Smooth muscle cell (in vitro differentiated cells): ENCODE measurements around the gene C1orf21. TPM values are rescaled to one million over a fixed set of nuclear protein-coding genes. Genes with fewer than 3 reads are reported as not detected.

ENCODE experiments used
- DNase-seq: peaks from one replicate; lab custom pipeline; 2025; ENCODE audit not compliant: unreplicated experiment; lab: John Stamatoyannopoulos, UW
- H2AFZ ChIP-seq: fragments of 200-600 bp; sonication (generic); 2 replicates; pipeline ENCODE4 v1.6.0; 2016; ENCODE audit warnings: antibody characterized with exemption, low read depth, mild to moderate bottlenecking
- H3F3A ChIP-seq: fragments of 200-600 bp; sonication (generic); 2 replicates; pipeline ENCODE4 v1.6.0; 2017; ENCODE audit warnings: antibody characterized with exemption, low read depth
- H3K27ac ChIP-seq: fragments of 200-600 bp; sonication (generic); 2 replicates; pipeline ENCODE4 v1.5.1; 2016; ENCODE audit warnings: low read depth, mild to moderate bottlenecking
- H3K27me3 ChIP-seq: fragments of 200-600 bp; sonication (generic); 2 replicates; pipeline ENCODE4 v1.6.1; 2016; ENCODE audit warnings: low read depth, mild to moderate bottlenecking
- H3K36me3 ChIP-seq: fragments of 200-600 bp; sonication (generic); 2 replicates; pipeline ENCODE4 v1.5.1; 2016; ENCODE audit warnings: low read depth
- H3K4me1 ChIP-seq: fragments of 200-600 bp; sonication (generic); 2 replicates; pipeline ENCODE4 v1.5.1; 2016; ENCODE audit warnings: low read depth
- H3K4me2 ChIP-seq: fragments of 200-600 bp; sonication (generic); 2 replicates; pipeline ENCODE4 v1.6.0; 2016; ENCODE audit warnings: mild to moderate bottlenecking
- H3K4me3 ChIP-seq: fragments of 200-600 bp; sonication (generic); 2 replicates; pipeline ENCODE4 v1.5.1; 2016; ENCODE audit warnings: mild to moderate bottlenecking
- H3K79me2 ChIP-seq: fragments of 200-600 bp; sonication (generic); 2 replicates; pipeline ENCODE4 v1.6.0; 2016; ENCODE audit warnings: low read depth, mild to moderate bottlenecking
- H3K9ac ChIP-seq: fragments of 200-600 bp; sonication (generic); 2 replicates; pipeline ENCODE4 v1.6.0; 2016; ENCODE audit warnings: low read depth
- H3K9me3 ChIP-seq: fragments of 200-600 bp; sonication (generic); replicated peaks from 2 replicates; pipeline ENCODE4 v1.5.1; 2016; ENCODE audit warnings: low read depth
- H4K20me1 ChIP-seq: fragments of 200-600 bp; sonication (generic); 2 replicates; pipeline ENCODE4 v1.6.0; 2016; ENCODE audit warnings: low read depth
- WGBS: methylation state at CpG from one replicate; pipeline ENCODE4 v1.1.7; 2016; ENCODE audit warnings: low lambda C conversion rate; 5-methylcytosine and 5-hydroxymethylcytosine counted together
- polyA plus RNA-seq: library from polyadenylated mRNA; unstranded; fragments of >200 nt; fragmentation: Nextera tagmentation; extraction: Ambion mirVana; gene quantifications from 2 replicates; pipeline ENCODE4 v1.2.1, GENCODE V29; 2016
- total RNA-seq: library from RNA; depleted of rRNA; stranded (reverse); fragments of >200 nt; gene quantifications from 2 replicates; pipeline ENCODE4 v1.2.3, GENCODE V29; 2014
- TF ChIP-seq, protein P1 (sequence below): fragments of 200-600 bp; sonication (generic); IDR thresholded peaks from 2 replicates; pipeline ENCODE4 v1.5.1; 2017; ENCODE audit warnings: borderline replicate concordance, mild to moderate bottlenecking, antibody characterized with exemption; ENCODE audit not compliant: insufficient read depth, poor library complexity, severe bottlenecking

C1orf21 gene
- total and polyA plus RNA-seq, 2 experiments from 2014 or later, result 24.2 to 39.4 TPM

- Histone ChIP-seq H3K9me3 (no peaks in the 10 kb centered on the region), H4K20me1 (no peaks in the 10 kb centered on the region), H3K4me2 (no peak overlapping the region), H3K4me1 (no peaks in the 10 kb centered on the region), H3K9ac (no peak overlapping the region), H3K4me3 (no peak overlapping the region), H3K27me3 (no peaks in the 10 kb centered on the region), H2AFZ (no peak overlapping the region), H3K79me2 (no peaks in the 10 kb centered on the region), H3K36me3 (no peaks in the 10 kb centered on the region), H3K27ac (no peak overlapping the region), H3F3A (no peaks in the 10 kb centered on the region)
- TF ChIP-seq, protein P1, sequence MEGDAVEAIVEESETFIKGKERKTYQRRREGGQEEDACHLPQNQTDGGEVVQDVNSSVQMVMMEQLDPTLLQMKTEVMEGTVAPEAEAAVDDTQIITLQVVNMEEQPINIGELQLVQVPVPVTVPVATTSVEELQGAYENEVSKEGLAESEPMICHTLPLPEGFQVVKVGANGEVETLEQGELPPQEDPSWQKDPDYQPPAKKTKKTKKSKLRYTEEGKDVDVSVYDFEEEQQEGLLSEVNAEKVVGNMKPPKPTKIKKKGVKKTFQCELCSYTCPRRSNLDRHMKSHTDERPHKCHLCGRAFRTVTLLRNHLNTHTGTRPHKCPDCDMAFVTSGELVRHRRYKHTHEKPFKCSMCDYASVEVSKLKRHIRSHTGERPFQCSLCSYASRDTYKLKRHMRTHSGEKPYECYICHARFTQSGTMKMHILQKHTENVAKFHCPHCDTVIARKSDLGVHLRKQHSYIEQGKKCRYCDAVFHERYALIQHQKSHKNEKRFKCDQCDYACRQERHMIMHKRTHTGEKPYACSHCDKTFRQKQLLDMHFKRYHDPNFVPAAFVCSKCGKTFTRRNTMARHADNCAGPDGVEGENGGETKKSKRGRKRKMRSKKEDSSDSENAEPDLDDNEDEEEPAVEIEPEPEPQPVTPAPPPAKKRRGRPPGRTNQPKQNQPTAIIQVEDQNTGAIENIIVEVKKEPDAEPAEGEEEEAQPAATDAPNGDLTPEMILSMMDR, result no peak
- WGBS, result 91% methylated on average over 4 of the region's 4 CpGs
- DNase-seq, result no peak
Observed at GRCh38 chr1:184373155-184373554, 13.7 kb upstream of the C1orf21 start.

GRCh38 chr1:184376369-184376768 is 10.5 kb upstream of the C1orf21 start:
- no peak overlapping the region for H3K4me2 ChIP-seq
- DNase-seq, result no peak
- H4K20me1 ChIP-seq, result no peaks in the 10 kb centered on the region
- no peak overlapping the region for H3K9ac ChIP-seq
- no peaks in the 10 kb centered on the region for H3K79me2 ChIP-seq
- H3K4me3 ChIP-seq, result no peak overlapping the region
- no peaks in the 10 kb centered on the region for H3K9me3 ChIP-seq
- no peaks in the 10 kb centered on the region for H3K36me3 ChIP-seq
- H3K27ac ChIP-seq, result no peak overlapping the region
- no peak overlapping the region for H2AFZ ChIP-seq
- 96% methylated on average over 5 of the region's 5 CpGs for WGBS
- no peaks in the 10 kb centered on the region for H3F3A ChIP-seq
- H3K27me3 ChIP-seq, result no peaks in the 10 kb centered on the region
- TF ChIP-seq, protein P1, result no peak
- no peaks in the 10 kb centered on the region for H3K4me1 ChIP-seq

- TF ChIP-seq, protein P1, result no peak
- DNase-seq, result no peak
- no peaks in the 10 kb centered on the region for H3K36me3 ChIP-seq
- H3K4me1 ChIP-seq, result peaks cover 3% of the 10 kb centered on the region
- no peaks in the 10 kb centered on the region for H3F3A ChIP-seq
- no peak overlapping the region for H3K27ac ChIP-seq
- H2AFZ ChIP-seq, result no peak overlapping the region
- WGBS, result 61% methylated on average over 6 of the region's 6 CpGs
- no peaks in the 10 kb centered on the region for H3K79me2 ChIP-seq
- H3K9me3 ChIP-seq, result no peaks in the 10 kb centered on the region
- H4K20me1 ChIP-seq, result no peaks in the 10 kb centered on the region
- no peak overlapping the region for H3K4me3 ChIP-seq
- H3K4me2 ChIP-seq, result no peak overlapping the region
- no peak overlapping the region for H3K9ac ChIP-seq
- no peaks in the 10 kb centered on the region for H3K27me3 ChIP-seq
Observed at GRCh38 chr1:184379111-184379752, 7.6 kb upstream of the C1orf21 start.

GRCh38 chr1:184380468-184380867 is 6.4 kb upstream of the C1orf21 start:
- Histone ChIP-seq H3K36me3 (no peaks in the 10 kb centered on the region), H3K27ac (no peak overlapping the region), H4K20me1 (no peaks in the 10 kb centered on the region), H3K4me1 (peaks cover 8% of the 10 kb centered on the region), H3K4me2 (no peak overlapping the region), H3F3A (no peaks in the 10 kb centered on the region), H3K9ac (no peak overlapping the region), H3K9me3 (no peaks in the 10 kb centered on the region), H3K4me3 (no peak overlapping the region), H3K27me3 (no peaks in the 10 kb centered on the region), H2AFZ (no peak overlapping the region), H3K79me2 (no peaks in the 10 kb centered on the region)
- 100% methylated on average over 1 of the region's 1 CpG for WGBS
- TF ChIP-seq, protein P1, result no peak
- DNase-seq, result no peak
